ENCODE data around the gene GRM3.

GRCh38 chr7:86793136-86793535 is 149.4 kb downstream of the GRM3 start:
- TF ChIP-seq POLR2AphosphoS5 (IDR thresholded peaks at IDR 0.05; ENCODE audit: low read depth, low read length) = no peak
- TF ChIP-seq TAF7 (optimal IDR thresholded peaks at IDR 0.05; ENCODE audit: borderline replicate concordance, low read depth, low read length) = no peak
- TF ChIP-seq RXRA (IDR thresholded peaks at IDR 0.05; ENCODE audit: insufficient read depth, low read depth, low read length) = no peak

Data from H1 (cell line).